ENCODE data around the gene MIEF1. TPM values are rescaled to one million over a fixed set of nuclear protein-coding genes. Genes with fewer than 3 reads are reported as not detected.

Gene MIEF1
- total RNA-seq, 4 donors from 2014 or later = 11.4 to 25.4 (median 12.9) TPM

- in situ Hi-C loops (cut with MboI; ENCODE audit: low sequenced_read_pairs in 4 of 4) = no loop called here
- no peaks in the 10 kb centered on the region for H3K27me3 ChIP-seq
- ATAC-seq (no peak), DNase-seq (no peak)
- H3K4me1 ChIP-seq = no peaks in the 10 kb centered on the region
- H3K36me3 ChIP-seq = no peaks in the 10 kb centered on the region
- TF ChIP-seq, protein P1, sequence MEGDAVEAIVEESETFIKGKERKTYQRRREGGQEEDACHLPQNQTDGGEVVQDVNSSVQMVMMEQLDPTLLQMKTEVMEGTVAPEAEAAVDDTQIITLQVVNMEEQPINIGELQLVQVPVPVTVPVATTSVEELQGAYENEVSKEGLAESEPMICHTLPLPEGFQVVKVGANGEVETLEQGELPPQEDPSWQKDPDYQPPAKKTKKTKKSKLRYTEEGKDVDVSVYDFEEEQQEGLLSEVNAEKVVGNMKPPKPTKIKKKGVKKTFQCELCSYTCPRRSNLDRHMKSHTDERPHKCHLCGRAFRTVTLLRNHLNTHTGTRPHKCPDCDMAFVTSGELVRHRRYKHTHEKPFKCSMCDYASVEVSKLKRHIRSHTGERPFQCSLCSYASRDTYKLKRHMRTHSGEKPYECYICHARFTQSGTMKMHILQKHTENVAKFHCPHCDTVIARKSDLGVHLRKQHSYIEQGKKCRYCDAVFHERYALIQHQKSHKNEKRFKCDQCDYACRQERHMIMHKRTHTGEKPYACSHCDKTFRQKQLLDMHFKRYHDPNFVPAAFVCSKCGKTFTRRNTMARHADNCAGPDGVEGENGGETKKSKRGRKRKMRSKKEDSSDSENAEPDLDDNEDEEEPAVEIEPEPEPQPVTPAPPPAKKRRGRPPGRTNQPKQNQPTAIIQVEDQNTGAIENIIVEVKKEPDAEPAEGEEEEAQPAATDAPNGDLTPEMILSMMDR (IDR thresholded peaks at IDR 0.05 in 4 of 5, conservative IDR thresholded peaks at IDR 0.05 in 1 of 5) = no peak
- TF ChIP-seq POLR2A (IDR thresholded peaks at IDR 0.05) = no peak
- intact Hi-C loops (cut with DNase I; ENCODE audit: low total_unique reads) = no loop called here
- H3K27ac ChIP-seq = no peak overlapping the region
- no peaks in the 10 kb centered on the region for H3K9me3 ChIP-seq
- H3K4me3 ChIP-seq = no peak overlapping the region
These were observed 14.1 kb upstream of the MIEF1 start for GRCh38 chr22:39487826-39488520.

GRCh38 chr22:39488563-39489083 is 13.5 kb upstream of the MIEF1 start:
- Histone ChIP-seq H3K27me3 (no peaks in the 10 kb centered on the region), H3K4me1 (no peaks in the 10 kb centered on the region), H3K27ac (no peak overlapping the region), H3K4me3 (no peak overlapping the region), H3K9me3 (no peaks in the 10 kb centered on the region), H3K36me3 (no peaks in the 10 kb centered on the region)
- no peak for ATAC-seq
- in situ Hi-C loops (cut with MboI; ENCODE audit: low sequenced_read_pairs in 4 of 4) = no loop called here
- DNase-seq = no peak
- TF ChIP-seq, protein P1 (IDR thresholded peaks at IDR 0.05 in 4 of 5, conservative IDR thresholded peaks at IDR 0.05 in 1 of 5) = no peak
- no peak for TF ChIP-seq POLR2A (IDR thresholded peaks at IDR 0.05)
- intact Hi-C loops (cut with DNase I; ENCODE audit: low total_unique reads) = no loop called here

- Histone ChIP-seq H3K36me3 (no peaks in the 10 kb centered on the region), H3K4me3 (no peak overlapping the region), H3K9me3 (no peaks in the 10 kb centered on the region), H3K27ac (no peak overlapping the region), H3K4me1 (no peaks in the 10 kb centered on the region), H3K27me3 (no peaks in the 10 kb centered on the region)
- no peak for ATAC-seq
- TF ChIP-seq POLR2A (IDR thresholded peaks at IDR 0.05) = no peak
- TF ChIP-seq, protein P1 (IDR thresholded peaks at IDR 0.05 in 4 of 5, conservative IDR thresholded peaks at IDR 0.05 in 1 of 5) = no peak
- intact Hi-C loops (cut with DNase I; ENCODE audit: low total_unique reads) (no loop called here), in situ Hi-C loops (cut with MboI; ENCODE audit: low sequenced_read_pairs in 4 of 4) (no loop called here)
- DNase-seq = no peak
These were observed 12.7 kb upstream of the MIEF1 start for GRCh38 chr22:39489094-39490068.

DNA sequence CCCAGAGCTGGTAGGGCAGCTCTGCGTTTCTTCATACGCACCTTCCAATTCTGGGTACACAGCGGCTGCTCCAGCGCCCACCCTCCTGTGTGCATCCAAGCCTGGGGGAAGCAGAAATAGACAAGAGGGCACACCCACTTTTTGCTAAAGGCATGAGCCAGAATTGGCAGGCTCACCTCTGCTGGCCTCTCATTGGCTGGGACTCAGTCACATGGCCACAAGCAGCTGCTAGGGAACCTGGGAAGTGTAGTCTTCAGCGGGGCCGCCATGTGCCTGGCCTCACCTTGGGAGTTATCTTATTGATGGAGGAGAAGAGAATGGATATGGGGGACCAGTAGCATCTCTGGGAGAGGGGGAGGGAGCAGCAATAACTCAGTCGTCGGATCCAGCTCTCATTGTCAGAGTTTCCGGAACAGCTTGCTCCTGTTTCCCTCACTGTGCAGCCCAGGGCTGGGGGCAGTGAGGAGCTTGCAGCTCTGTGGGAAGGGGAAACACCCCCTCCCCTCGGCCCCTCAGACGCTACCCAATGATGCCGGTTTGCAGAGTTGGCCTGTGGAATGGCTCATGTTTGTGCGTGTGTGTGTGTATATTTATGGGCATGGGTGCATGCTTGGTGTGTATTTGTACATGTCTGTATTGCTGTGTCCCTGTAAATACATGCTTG is 11.8 kb upstream of the MIEF1 start:
- Histone ChIP-seq H3K4me3 (no peak overlapping the region), H3K36me3 (no peaks in the 10 kb centered on the region), H3K9me3 (no peaks in the 10 kb centered on the region), H3K27me3 (no peaks in the 10 kb centered on the region), H3K4me1 (no peaks in the 10 kb centered on the region), H3K27ac (no peak overlapping the region)
- ATAC-seq (peak; percentile 97), DNase-seq (peak; percentile 71 to 82)
- intact Hi-C loops (cut with DNase I; ENCODE audit: low total_unique reads) (no loop called here), in situ Hi-C loops (cut with MboI; ENCODE audit: low sequenced_read_pairs in 4 of 4) (no loop called here)
- TF ChIP-seq POLR2A (IDR thresholded peaks at IDR 0.05) = no peak
- TF ChIP-seq, protein P1 (IDR thresholded peaks at IDR 0.05 in 4 of 5, conservative IDR thresholded peaks at IDR 0.05 in 1 of 5) = no peak

Measured in gastrocnemius medialis (tissue), 4 donors.